ENCODE measurements around the gene CACNA1B. TPM values are rescaled to one million over a fixed set of nuclear protein-coding genes. Genes with fewer than 3 reads are reported as not detected.
"Not testable (repeated sequence)": the region's sequence is repeated elsewhere in the genome, so short reads cannot be mapped to it uniquely, and the experiment has no call there.

Gene CACNA1B
- total RNA-seq, 1 experiment from 2014 or later, result 0.08 TPM

GRCh38 chr9:137865581-137866145 lies 11.9 kb upstream of the CACNA1B start:
- DNase-seq (ENCODE audit: low read depth), result no peak

- DNase-seq (ENCODE audit: low read depth), result no peak
These were observed 11.1 kb upstream of the CACNA1B start for GRCh38 chr9:137866226-137867141.

- DNase-seq (ENCODE audit: low read depth), result no peak
These were observed 7.2 kb upstream of the CACNA1B start for GRCh38 chr9:137870432-137870831.

GRCh38 chr9:137872296-137872695 lies 5.3 kb upstream of the CACNA1B start:
- DNase-seq (ENCODE audit: low read depth), result no peak

GRCh38 chr9:137873408-137873807 lies 4.2 kb upstream of the CACNA1B start:
- DNase-seq (ENCODE audit: low read depth), result no peak

GRCh38 chr9:137873858-137874362 lies 3.7 kb upstream of the CACNA1B start:
- DNase-seq (ENCODE audit: low read depth), result no peak

GRCh38 chr9:137875354-137875753 lies 2.2 kb upstream of the CACNA1B start:
- DNase-seq (ENCODE audit: low read depth), result no peak

- no peak for DNase-seq (ENCODE audit: low read depth)
These were observed 1.7 kb upstream of the CACNA1B start for GRCh38 chr9:137875846-137876245.

GRCh38 chr9:137876269-137876668 lies 1.3 kb upstream of the CACNA1B start:
- DNase-seq (ENCODE audit: low read depth), result no peak

GRCh38 chr9:137876781-137877386 lies 698 bp upstream of the CACNA1B start:
- no peak for DNase-seq (ENCODE audit: low read depth)

- DNase-seq (ENCODE audit: low read depth), result no peak
These were observed 762 bp downstream of the CACNA1B start for GRCh38 chr9:137878146-137878941.

GRCh38 chr9:137879052-137879451 lies 1.5 kb downstream of the CACNA1B start:
- no peak for DNase-seq (ENCODE audit: low read depth)

GRCh38 chr9:137879566-137880150 lies 2.1 kb downstream of the CACNA1B start:
- no peak for DNase-seq (ENCODE audit: low read depth)

- DNase-seq (ENCODE audit: low read depth), result no peak
These were observed 2.8 kb downstream of the CACNA1B start for GRCh38 chr9:137880160-137880975.

- DNase-seq (ENCODE audit: low read depth), result no peak
These were observed 3.5 kb downstream of the CACNA1B start for GRCh38 chr9:137880976-137881530.

- DNase-seq (ENCODE audit: low read depth), result no peak
These were observed 4.3 kb downstream of the CACNA1B start for GRCh38 chr9:137881591-137882505.

GRCh38 chr9:137882506-137882821 lies 4.9 kb downstream of the CACNA1B start:
- DNase-seq (ENCODE audit: low read depth), result no peak

- DNase-seq (ENCODE audit: low read depth), result not testable (repeated sequence)
These were observed 6.4 kb downstream of the CACNA1B start for GRCh38 chr9:137883977-137884376.

- DNase-seq (ENCODE audit: low read depth), result not testable (repeated sequence)
These were observed 7.0 kb downstream of the CACNA1B start for GRCh38 chr9:137884547-137884946.

All from HT1080 (cell line).